MM.1S (cell line): ENCODE results near the gene SMC6.

ENCODE experiments used
- DNase-seq: peaks from one replicate; pipeline ENCODE4 v3.0.0-alpha.2; 2015
- H2AFZ ChIP-seq: fragments of 300-600 bp; sonication (generic); 2 replicates; pipeline ENCODE4 v1.6.0; 2016; ENCODE audit warnings: antibody characterized with exemption, low read length
- H3F3A ChIP-seq: fragments of 300-600 bp; sonication (generic); 2 replicates; pipeline ENCODE4 v1.6.1; 2016; ENCODE audit warnings: mild to moderate bottlenecking, antibody characterized with exemption, low read length, moderate library complexity, mixed read lengths; ENCODE audit not compliant: insufficient read depth
- H3K27ac ChIP-seq: fragments of 300-600 bp; sonication (generic); 2 replicates; pipeline ENCODE4 v1.5.1; 2016; ENCODE audit warnings: mild to moderate bottlenecking, low read length
- H3K27me3 ChIP-seq: fragments of 300-600 bp; sonication (generic); replicated peaks from 2 replicates; pipeline ENCODE4 v1.6.0; 2016; ENCODE audit warnings: low read length; ENCODE audit not compliant: insufficient read depth
- H3K36me3 ChIP-seq: fragments of 300-600 bp; sonication (generic); replicated peaks from 2 replicates; pipeline ENCODE4 v1.6.1; 2016; ENCODE audit warnings: mild to moderate bottlenecking, low read length, mixed read lengths; ENCODE audit not compliant: insufficient read depth
- H3K4me1 ChIP-seq: fragments of 300-600 bp; sonication (generic); 2 replicates; pipeline ENCODE4 v1.6.1; 2016; ENCODE audit warnings: low read length, mixed read lengths
- H3K4me2 ChIP-seq: fragments of 300-600 bp; sonication (generic); 2 replicates; pipeline ENCODE4 v1.6.0; 2016; ENCODE audit warnings: low read depth, low read length
- H3K4me3 ChIP-seq: fragments of 300-600 bp; sonication (generic); 2 replicates; pipeline ENCODE4 v1.5.1; 2016; ENCODE audit warnings: low read length, mixed read lengths
- H3K79me2 ChIP-seq: fragments of 300-600 bp; sonication (generic); 2 replicates; pipeline ENCODE4 v1.6.1; 2016; ENCODE audit warnings: mixed run types, low read length, mixed read lengths
- H3K9ac ChIP-seq: fragments of 300-600 bp; sonication (generic); 2 replicates; pipeline ENCODE4 v1.6.1; 2016; ENCODE audit warnings: low read length, mixed read lengths
- H3K9me2 ChIP-seq: fragments of 300-600 bp; sonication (generic); replicated peaks from 2 replicates; pipeline ENCODE4 v1.6.1; 2016; ENCODE audit warnings: mild to moderate bottlenecking, low read length, mixed read lengths; ENCODE audit not compliant: insufficient read depth
- H3K9me3 ChIP-seq: fragments of 300-600 bp; sonication (generic); replicated peaks from 2 replicates; pipeline ENCODE4 v1.6.1; 2016; ENCODE audit warnings: mild to moderate bottlenecking, low read length, mixed read lengths; ENCODE audit not compliant: insufficient read depth
- H4K20me1 ChIP-seq: fragments of 300-600 bp; sonication (generic); 2 replicates; pipeline ENCODE4 v1.6.1; 2016; ENCODE audit warnings: mild to moderate bottlenecking, low read length, moderate library complexity, mixed read lengths; ENCODE audit not compliant: insufficient read depth
- CTCF ChIP-seq: fragments of 300-600 bp; sonication (generic); IDR thresholded peaks from 2 replicates; pipeline ENCODE4 v1.5.1; 2016; ENCODE audit warnings: antibody characterized with exemption, low read length, mixed read lengths
- EZH2 ChIP-seq: fragments of 300-600 bp; sonication (generic); optimal IDR thresholded peaks from 2 replicates; pipeline ENCODE3; 2017; ENCODE audit warnings: low read depth, mild to moderate bottlenecking, antibody characterized with exemption, low read length, mixed read lengths
- EZH2phosphoT487 ChIP-seq: fragments of 300-600 bp; sonication (generic); IDR thresholded peaks from 2 replicates; pipeline ENCODE4 v1.6.1; 2018; ENCODE audit warnings: antibody characterized with exemption, low read length

Gene SMC6

GRCh38 chr2:17747684-17748452 lies 5.7 kb downstream of the SMC6 start:
- Histone ChIP-seq H3K9me3 (no peaks in the 10 kb centered on the region), H3K4me2 (no peak overlapping the region), H2AFZ (no peak overlapping the region), H3K9ac (no peak overlapping the region), H3K4me3 (no peak overlapping the region), H3K79me2 (peaks cover 38% of the 10 kb centered on the region), H3F3A (peaks cover 12% of the 10 kb centered on the region), H3K36me3 (no peaks in the 10 kb centered on the region), H3K27me3 (no peaks in the 10 kb centered on the region), H4K20me1 (no peaks in the 10 kb centered on the region), H3K27ac (no peak overlapping the region), H3K9me2 (no peaks in the 10 kb centered on the region), H3K4me1 (peaks cover 16% of the 10 kb centered on the region)
- no peak for DNase-seq
- TF ChIP-seq EZH2 = no peak
- TF ChIP-seq EZH2phosphoT487 = no peak
- TF ChIP-seq CTCF = no peak

GRCh38 chr2:17740203-17740602 lies 13.4 kb downstream of the SMC6 start:
- H3K4me1 ChIP-seq = no peaks in the 10 kb centered on the region
- H3F3A ChIP-seq = no peaks in the 10 kb centered on the region
- H3K36me3 ChIP-seq = peaks cover 2% of the 10 kb centered on the region; the same call in 1 of the 2 replicates
- no peak overlapping the region for H2AFZ ChIP-seq
- no peaks in the 10 kb centered on the region for H3K9me2 ChIP-seq
- TF ChIP-seq EZH2 (no peak), CTCF (no peak), EZH2phosphoT487 (no peak)
- H3K79me2 ChIP-seq = no peaks in the 10 kb centered on the region
- no peaks in the 10 kb centered on the region for H4K20me1 ChIP-seq
- H3K27me3 ChIP-seq = no peaks in the 10 kb centered on the region
- no peak overlapping the region for H3K4me3 ChIP-seq
- no peak overlapping the region for H3K4me2 ChIP-seq
- DNase-seq = no peak
- H3K9ac ChIP-seq = no peak overlapping the region
- no peak overlapping the region for H3K27ac ChIP-seq
- no peaks in the 10 kb centered on the region for H3K9me3 ChIP-seq

- Histone ChIP-seq H3K79me2 (no peaks in the 10 kb centered on the region), H3K9me2 (no peaks in the 10 kb centered on the region), H3K4me3 (no peak overlapping the region), H3K4me1 (no peaks in the 10 kb centered on the region), H3K4me2 (no peak overlapping the region), H3K27me3 (no peaks in the 10 kb centered on the region), H3K9me3 (no peaks in the 10 kb centered on the region), H4K20me1 (no peaks in the 10 kb centered on the region), H2AFZ (no peak overlapping the region), H3F3A (no peaks in the 10 kb centered on the region), H3K9ac (no peak overlapping the region), H3K27ac (no peak overlapping the region), H3K36me3 (peaks cover 2% of the 10 kb centered on the region; the same call in 1 of the 2 replicates)
- TF ChIP-seq EZH2phosphoT487 (no peak), EZH2 (no peak), CTCF (no peak)
- DNase-seq = no peak
These were observed 16.6 kb downstream of the SMC6 start for GRCh38 chr2:17736989-17737388.
